ENCODE data around the gene CELA2A.

DNA sequence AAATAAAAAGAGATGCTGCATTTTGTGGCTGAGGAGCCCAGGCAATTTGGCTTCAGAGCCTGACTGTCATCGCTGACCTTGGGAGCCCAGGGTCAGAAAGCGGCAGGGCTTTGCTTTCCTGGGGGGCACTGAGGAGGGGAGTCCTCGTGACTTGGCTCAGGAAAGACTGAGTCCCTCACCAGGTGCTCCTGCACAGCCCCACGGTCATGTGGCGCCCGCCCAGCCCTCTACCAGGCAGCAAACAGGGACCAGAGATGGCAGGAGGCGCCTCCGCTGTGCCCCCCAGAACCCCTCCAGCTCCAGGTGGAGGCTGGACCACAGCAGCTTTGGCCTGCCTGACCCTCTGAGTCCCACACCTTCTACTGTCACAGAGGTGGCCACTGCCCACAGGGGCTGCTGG, 33.7 kb upstream of the CELA2A start:
- TF ChIP-seq POLR2A (IDR thresholded peaks at IDR 0.05), result no peak
- TF ChIP-seq, protein P1, sequence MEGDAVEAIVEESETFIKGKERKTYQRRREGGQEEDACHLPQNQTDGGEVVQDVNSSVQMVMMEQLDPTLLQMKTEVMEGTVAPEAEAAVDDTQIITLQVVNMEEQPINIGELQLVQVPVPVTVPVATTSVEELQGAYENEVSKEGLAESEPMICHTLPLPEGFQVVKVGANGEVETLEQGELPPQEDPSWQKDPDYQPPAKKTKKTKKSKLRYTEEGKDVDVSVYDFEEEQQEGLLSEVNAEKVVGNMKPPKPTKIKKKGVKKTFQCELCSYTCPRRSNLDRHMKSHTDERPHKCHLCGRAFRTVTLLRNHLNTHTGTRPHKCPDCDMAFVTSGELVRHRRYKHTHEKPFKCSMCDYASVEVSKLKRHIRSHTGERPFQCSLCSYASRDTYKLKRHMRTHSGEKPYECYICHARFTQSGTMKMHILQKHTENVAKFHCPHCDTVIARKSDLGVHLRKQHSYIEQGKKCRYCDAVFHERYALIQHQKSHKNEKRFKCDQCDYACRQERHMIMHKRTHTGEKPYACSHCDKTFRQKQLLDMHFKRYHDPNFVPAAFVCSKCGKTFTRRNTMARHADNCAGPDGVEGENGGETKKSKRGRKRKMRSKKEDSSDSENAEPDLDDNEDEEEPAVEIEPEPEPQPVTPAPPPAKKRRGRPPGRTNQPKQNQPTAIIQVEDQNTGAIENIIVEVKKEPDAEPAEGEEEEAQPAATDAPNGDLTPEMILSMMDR (IDR thresholded peaks at IDR 0.05), result no peak

Data from Peyer's patch (tissue), 4 donors.